GM12875 (cell line): ENCODE data around the gene KCNC3.

Experiments
- H3K4me3 ChIP-seq: one replicate; pipeline ENCODE4 v1.5.1; 2011; ENCODE audit warnings: low read depth, low read length, control low read depth
- CTCF ChIP-seq: IDR thresholded peaks from 2 replicates; pipeline ENCODE4 v1.5.1; 2011; ENCODE audit warnings: low read depth, mild to moderate bottlenecking, control low read depth, inconsistent platforms, low read length, moderate library complexity, borderline replicate concordance; ENCODE audit not compliant: insufficient read depth

KCNC3 gene

GRCh38 chr19:50333737-50334617, 4.8 kb upstream of the KCNC3 start:
- no peak for TF ChIP-seq CTCF
- peak overlapping the region; percentile 57 for H3K4me3 ChIP-seq

GRCh38 chr19:50333235-50333736, 4.1 kb upstream of the KCNC3 start:
- no peak for TF ChIP-seq CTCF
- H3K4me3 ChIP-seq, result peak overlapping the region; percentile 57

DNA sequence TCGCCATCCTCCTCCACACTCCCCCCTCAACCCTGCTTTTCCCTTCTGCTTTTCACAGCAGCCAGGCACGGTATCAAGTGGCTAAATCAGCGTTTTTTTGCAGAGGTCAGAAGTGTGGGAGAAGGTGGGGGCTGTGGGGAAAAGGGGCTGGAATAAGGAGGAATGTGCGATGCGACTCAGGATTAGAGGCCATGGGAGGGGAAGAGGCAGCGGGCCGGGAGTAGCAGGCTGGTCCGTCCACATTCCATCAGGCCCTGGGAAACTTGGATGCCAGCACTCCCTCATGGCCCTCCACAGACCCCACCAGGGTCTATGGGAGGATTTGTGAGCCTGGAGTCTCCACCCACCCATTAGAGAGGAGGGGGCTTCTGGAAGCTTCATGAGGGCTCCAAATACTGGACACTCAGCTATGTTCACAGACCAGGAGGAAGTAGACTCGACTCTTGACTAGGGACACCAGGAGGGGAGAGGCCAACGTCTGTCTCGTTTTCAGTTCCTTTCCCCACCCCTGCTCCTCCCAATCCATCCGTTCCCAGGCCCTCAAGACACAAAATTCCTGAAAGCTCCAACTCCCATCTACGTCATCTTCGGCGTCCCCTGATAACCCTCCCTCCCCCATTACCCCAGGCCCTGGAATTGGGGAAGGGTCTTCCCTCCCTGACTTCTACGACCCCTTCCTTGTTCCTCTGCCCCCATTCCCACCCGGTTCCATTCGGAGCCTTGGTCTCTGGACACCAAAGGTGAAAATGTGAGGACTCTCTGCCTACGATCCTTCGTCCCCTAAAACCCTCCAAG, 3.3 kb upstream of the KCNC3 start:
- TF ChIP-seq CTCF, result no peak
- peak overlapping the region; percentile 57 for H3K4me3 ChIP-seq

DNA sequence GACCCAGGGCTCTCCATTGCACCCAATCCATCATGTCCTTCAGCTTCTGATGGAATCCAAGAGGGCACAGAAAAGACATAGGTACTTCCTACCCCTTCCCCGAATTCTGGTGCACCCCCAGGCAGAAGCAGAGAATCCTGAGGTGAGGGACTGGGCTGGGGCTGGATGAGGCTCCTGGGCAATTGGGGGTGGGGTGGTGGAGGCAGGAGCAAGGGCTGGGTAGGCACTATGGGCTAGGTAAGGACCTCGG, 2.7 kb upstream of the KCNC3 start:
- no peak for TF ChIP-seq CTCF
- peak overlapping the region; percentile 57 for H3K4me3 ChIP-seq

GRCh38 chr19:50331221-50331993, 2.2 kb upstream of the KCNC3 start:
- TF ChIP-seq CTCF, result no peak
- peak overlapping the region; percentile 57 for H3K4me3 ChIP-seq

DNA sequence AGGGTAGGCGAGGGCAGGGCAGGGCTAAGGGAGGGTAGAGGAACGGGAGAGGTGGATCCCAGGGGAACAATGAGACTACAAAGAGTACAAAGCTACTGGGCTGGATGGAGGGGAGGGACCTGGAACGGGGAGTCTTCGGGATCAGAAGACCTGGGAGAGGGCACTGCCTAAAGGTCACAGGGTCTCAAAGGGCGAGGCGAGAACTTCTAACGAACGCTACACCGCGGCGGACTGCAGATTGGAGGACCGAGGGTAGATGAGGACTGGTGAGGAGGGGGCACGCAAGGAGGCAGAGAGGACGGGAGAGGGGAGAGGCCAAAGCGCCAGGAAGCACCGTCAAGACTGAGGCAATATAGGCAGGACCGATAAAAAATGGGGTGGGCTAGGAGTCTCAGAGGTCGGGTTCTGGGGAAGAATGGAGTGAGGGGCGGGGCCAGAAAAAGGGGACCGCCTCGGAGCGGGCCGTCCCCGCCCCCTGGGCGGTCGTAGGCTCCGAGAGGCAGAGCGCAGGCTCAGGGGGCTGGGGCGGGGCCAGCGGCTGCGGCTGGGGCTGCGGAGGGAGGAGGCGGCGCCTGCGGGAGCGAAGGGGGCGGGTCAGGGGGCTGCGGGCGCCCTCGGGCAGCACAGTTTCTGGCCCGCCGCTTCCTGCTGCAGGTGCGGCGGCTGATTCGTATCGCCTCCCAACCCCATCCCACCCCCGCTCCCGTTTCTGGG, 1.3 kb upstream of the KCNC3 start:
- peak overlapping the region; percentile 57 for H3K4me3 ChIP-seq
- no peak for TF ChIP-seq CTCF

DNA sequence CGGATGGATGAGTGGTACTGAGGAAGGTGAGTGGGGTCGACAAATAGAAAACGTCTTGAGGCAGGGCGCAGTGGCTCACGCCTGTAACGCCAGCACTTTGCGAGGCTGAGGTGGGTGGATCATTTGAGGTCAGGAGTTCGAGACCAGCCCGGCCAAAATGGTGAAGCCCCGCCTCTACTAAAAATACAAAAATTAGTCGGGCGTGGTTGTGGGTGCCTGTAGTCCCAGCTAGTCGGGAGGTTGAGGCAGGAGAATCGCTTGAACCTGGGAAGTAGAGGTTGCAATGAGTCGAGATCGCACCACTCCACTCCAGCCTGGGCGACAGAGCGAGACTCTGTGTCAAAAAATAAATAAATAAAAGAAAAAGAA, 733 bp upstream of the KCNC3 start:
- peak overlapping the region; percentile 57 for H3K4me3 ChIP-seq
